Activated naive CD4-positive, alpha-beta T cell treated with anti-CD3 and anti-CD28 coated beads, Interleukin-2, amount 10 ng/mL, durations not matched to agents 7 days and 5 days (primary cell): ENCODE results near the gene NFIC.
A peak's percentile ranks its signal among the peaks of the same experiment; 100 is the strongest.
"Not testable (repeated sequence)": the region's sequence is repeated elsewhere in the genome, so short reads cannot be mapped to it uniquely, and the experiment has no call there.

Experiments
- CTCF ChIA-PET: fragments of 350-600 bp; sonication (Branson Sonifier 250); formaldehyde crosslinking; loops from one replicate; lab custom pipeline; 2021; ENCODE audit warnings: antibody characterized with exemption; lab: Charles Lee
- DNase-seq: peaks from one replicate; pipeline ENCODE4 v3.0.0-alpha.2; 2020
- H3K27ac Mint-ChIP-seq: one replicate; pipeline ENCODE4 v1.8.0; 2021; ENCODE audit warnings: mild to moderate bottlenecking, moderate library complexity, mixed read lengths
- H3K27me3 Mint-ChIP-seq: one replicate; pipeline ENCODE4 v1.8.0; 2021; ENCODE audit warnings: mild to moderate bottlenecking, mixed read lengths
- H3K36me3 Mint-ChIP-seq: one replicate; pipeline ENCODE4 v1.8.0; 2021; ENCODE audit warnings: mixed read lengths
- H3K4me1 Mint-ChIP-seq: one replicate; pipeline ENCODE4 v1.8.0; 2021; ENCODE audit warnings: mixed read lengths
- H3K4me3 Mint-ChIP-seq: one replicate; pipeline ENCODE4 v1.8.0; 2021; ENCODE audit warnings: mild to moderate bottlenecking, moderate library complexity, mixed read lengths
- H3K9me3 Mint-ChIP-seq: one replicate; pipeline ENCODE4 v1.8.0; 2021; ENCODE audit warnings: mixed read lengths

Gene NFIC

GRCh38 chr19:3332232-3332631 is 34.2 kb upstream of the NFIC start:
- H3K9me3 Mint-ChIP-seq, H3K27ac Mint-ChIP-seq, H3K4me3 Mint-ChIP-seq, DNase-seq, H3K4me1 Mint-ChIP-seq, H3K36me3 Mint-ChIP-seq, CTCF ChIA-PET: not testable (repeated sequence)
- H3K27me3 Mint-ChIP-seq = peaks cover 10% of the 10 kb centered on the region

GRCh38 chr19:3333020-3333583 is 33.3 kb upstream of the NFIC start:
- H3K27me3 Mint-ChIP-seq = peaks cover 10% of the 10 kb centered on the region
- H3K4me1 Mint-ChIP-seq = peaks cover 2% of the 10 kb centered on the region
- H3K9me3 Mint-ChIP-seq = peaks cover 5% of the 10 kb centered on the region
- no peak overlapping the region for H3K4me3 Mint-ChIP-seq
- H3K27ac Mint-ChIP-seq = peak overlapping the region; percentile 68
- no peaks in the 10 kb centered on the region for H3K36me3 Mint-ChIP-seq
- no peak for DNase-seq
- CTCF ChIA-PET = interaction anchor here (0.8 kb wide), 1 partner anchor 51 kb away, joined by 3 read pairs; no protein-coding TSS in a partner anchor

- Mint-ChIP-seq H3K4me3 (no peak overlapping the region), H3K27me3 (peaks cover 10% of the 10 kb centered on the region), H3K9me3 (peaks cover 5% of the 10 kb centered on the region), H3K27ac (no peak overlapping the region), H3K36me3 (no peaks in the 10 kb centered on the region), H3K4me1 (peaks cover 7% of the 10 kb centered on the region)
- CTCF ChIA-PET = interaction anchor here (0.8 kb wide), 1 partner anchor 51 kb away, joined by 3 read pairs; no protein-coding TSS in a partner anchor
- no peak for DNase-seq
Measured at GRCh38 chr19:3333662-3334061, 32.7 kb upstream of the NFIC start.

- not testable (repeated sequence) for H3K36me3 Mint-ChIP-seq, H3K27me3 Mint-ChIP-seq, H3K4me3 Mint-ChIP-seq, H3K4me1 Mint-ChIP-seq, DNase-seq, H3K27ac Mint-ChIP-seq, H3K9me3 Mint-ChIP-seq
- CTCF ChIA-PET = interaction anchor here (0.6 to 1.0 kb wide), 3 partner anchors 105 to 423 kb away, joined by 3 to 4 read pairs (median 3); no protein-coding TSS in a partner anchor
Measured at GRCh38 chr19:3334749-3335430, 31.5 kb upstream of the NFIC start.

GRCh38 chr19:3335431-3336350 is 30.7 kb upstream of the NFIC start:
- H3K27me3 Mint-ChIP-seq = peaks cover 7% of the 10 kb centered on the region
- DNase-seq = no peak
- CTCF ChIA-PET = interaction anchor here (1.3 kb wide), 1 partner anchor 137 kb away, joined by 3 read pairs; no protein-coding TSS in a partner anchor
- H3K27ac Mint-ChIP-seq = no peak overlapping the region
- peaks cover 9% of the 10 kb centered on the region for H3K4me1 Mint-ChIP-seq
- H3K4me3 Mint-ChIP-seq = no peak overlapping the region
- H3K9me3 Mint-ChIP-seq = peaks cover 5% of the 10 kb centered on the region
- no peaks in the 10 kb centered on the region for H3K36me3 Mint-ChIP-seq

GRCh38 chr19:3336351-3336679 is 30.1 kb upstream of the NFIC start:
- H3K9me3 Mint-ChIP-seq = peaks cover 5% of the 10 kb centered on the region
- H3K4me1 Mint-ChIP-seq = peaks cover 9% of the 10 kb centered on the region
- no peaks in the 10 kb centered on the region for H3K36me3 Mint-ChIP-seq
- H3K27ac Mint-ChIP-seq = no peak overlapping the region
- CTCF ChIA-PET = interaction anchor here (1.3 kb wide), 1 partner anchor 136 kb away, joined by 3 read pairs; no protein-coding TSS in a partner anchor
- DNase-seq = no peak
- no peak overlapping the region for H3K4me3 Mint-ChIP-seq
- H3K27me3 Mint-ChIP-seq = peaks cover 8% of the 10 kb centered on the region

- Mint-ChIP-seq H3K27ac (no peak overlapping the region), H3K4me3 (no peak overlapping the region), H3K4me1 (peaks cover 9% of the 10 kb centered on the region), H3K9me3 (peaks cover 5% of the 10 kb centered on the region), H3K36me3 (no peaks in the 10 kb centered on the region), H3K27me3 (peaks cover 8% of the 10 kb centered on the region)
- DNase-seq = no peak
- CTCF ChIA-PET = interaction anchor here (1.3 kb wide), 1 partner anchor 135 kb away, joined by 3 read pairs; no protein-coding TSS in a partner anchor
Measured at GRCh38 chr19:3336680-3337523, 29.5 kb upstream of the NFIC start.

- CTCF ChIA-PET = interaction anchor here (1.0 kb wide), 1 partner anchor 87 kb away, joined by 3 read pairs; no protein-coding TSS in a partner anchor
Measured at GRCh38 chr19:3338541-3339181, 27.7 kb upstream of the NFIC start.

GRCh38 chr19:3340340-3340739 is 26.0 kb upstream of the NFIC start:
- Mint-ChIP-seq H3K27me3 (peaks cover 3% of the 10 kb centered on the region), H3K36me3 (no peaks in the 10 kb centered on the region), H3K4me3 (no peak overlapping the region), H3K27ac (no peak overlapping the region), H3K4me1 (peaks cover 11% of the 10 kb centered on the region), H3K9me3 (no peaks in the 10 kb centered on the region)
- CTCF ChIA-PET = interaction anchor here (1.2 kb wide), 1 partner anchor 89 kb away, joined by 3 read pairs; no protein-coding TSS in a partner anchor
- no peak for DNase-seq

More at GRCh38 chr19:3338541-3339181, 27.7 kb upstream of the NFIC start:
- H3K4me1 Mint-ChIP-seq = peaks cover 9% of the 10 kb centered on the region
- peak overlapping the region; percentile 42 for H3K27ac Mint-ChIP-seq
- peak; percentile 69 for DNase-seq
- H3K36me3 Mint-ChIP-seq = no peaks in the 10 kb centered on the region
- no peaks in the 10 kb centered on the region for H3K9me3 Mint-ChIP-seq
- H3K4me3 Mint-ChIP-seq = no peak overlapping the region
- H3K27me3 Mint-ChIP-seq = peaks cover 8% of the 10 kb centered on the region

- CTCF ChIA-PET = interaction anchor here (1.0 to 1.2 kb wide), 2 partner anchors 16 to 87 kb away, joined by 3 to 6 read pairs; no protein-coding TSS in a partner anchor
- Mint-ChIP-seq H3K4me3 (no peak overlapping the region), H3K36me3 (no peaks in the 10 kb centered on the region), H3K27me3 (peaks cover 3% of the 10 kb centered on the region), H3K4me1 (peaks cover 11% of the 10 kb centered on the region), H3K27ac (no peak overlapping the region), H3K9me3 (no peaks in the 10 kb centered on the region)
- DNase-seq = no peak
Measured at GRCh38 chr19:3342246-3342645, 24.1 kb upstream of the NFIC start.

GRCh38 chr19:3342962-3343361 is 23.4 kb upstream of the NFIC start:
- H3K4me1 Mint-ChIP-seq, H3K4me3 Mint-ChIP-seq, H3K36me3 Mint-ChIP-seq, H3K27me3 Mint-ChIP-seq, H3K9me3 Mint-ChIP-seq, DNase-seq, H3K27ac Mint-ChIP-seq: not testable (repeated sequence)
- CTCF ChIA-PET = interaction anchor here (1.0 to 1.2 kb wide), 2 partner anchors 17 to 87 kb away, joined by 3 to 6 read pairs; no protein-coding TSS in a partner anchor

GRCh38 chr19:3343619-3344502 is 22.5 kb upstream of the NFIC start:
- H3K4me3 Mint-ChIP-seq = no peak overlapping the region
- CTCF ChIA-PET = interaction anchor here (1.2 kb wide), 1 partner anchor 86 kb away, joined by 6 read pairs; no protein-coding TSS in a partner anchor
- H3K36me3 Mint-ChIP-seq = no peaks in the 10 kb centered on the region
- H3K27ac Mint-ChIP-seq = no peak overlapping the region
- DNase-seq = peak; percentile 51
- H3K4me1 Mint-ChIP-seq = peaks cover 2% of the 10 kb centered on the region
- no peaks in the 10 kb centered on the region for H3K9me3 Mint-ChIP-seq
- peaks cover 3% of the 10 kb centered on the region for H3K27me3 Mint-ChIP-seq
